Renal cortical epithelial cell (primary cell): Measurements from ENCODE around the gene BMAL1. TPM values are rescaled to one million over a fixed set of nuclear protein-coding genes. Genes with fewer than 3 reads are reported as not detected.
"Not testable (repeated sequence)": the region's sequence is repeated elsewhere in the genome, so short reads cannot be mapped to it uniquely, and the experiment has no call there.

ENCODE experiments used
- DNase-seq: peaks from one replicate; pipeline ENCODE4 v3.0.0-alpha.2; 2011; ENCODE audit warnings: low read depth
- total RNA-seq: library from RNA; depleted of rRNA; stranded (reverse); fragments of >200 nt; gene quantifications from 2 replicates; pipeline ENCODE4 v1.2.3, GENCODE V29; 2014

The BMAL1 gene
- total RNA-seq, result 17.2 and 20.7 TPM in 2 replicates

DNA sequence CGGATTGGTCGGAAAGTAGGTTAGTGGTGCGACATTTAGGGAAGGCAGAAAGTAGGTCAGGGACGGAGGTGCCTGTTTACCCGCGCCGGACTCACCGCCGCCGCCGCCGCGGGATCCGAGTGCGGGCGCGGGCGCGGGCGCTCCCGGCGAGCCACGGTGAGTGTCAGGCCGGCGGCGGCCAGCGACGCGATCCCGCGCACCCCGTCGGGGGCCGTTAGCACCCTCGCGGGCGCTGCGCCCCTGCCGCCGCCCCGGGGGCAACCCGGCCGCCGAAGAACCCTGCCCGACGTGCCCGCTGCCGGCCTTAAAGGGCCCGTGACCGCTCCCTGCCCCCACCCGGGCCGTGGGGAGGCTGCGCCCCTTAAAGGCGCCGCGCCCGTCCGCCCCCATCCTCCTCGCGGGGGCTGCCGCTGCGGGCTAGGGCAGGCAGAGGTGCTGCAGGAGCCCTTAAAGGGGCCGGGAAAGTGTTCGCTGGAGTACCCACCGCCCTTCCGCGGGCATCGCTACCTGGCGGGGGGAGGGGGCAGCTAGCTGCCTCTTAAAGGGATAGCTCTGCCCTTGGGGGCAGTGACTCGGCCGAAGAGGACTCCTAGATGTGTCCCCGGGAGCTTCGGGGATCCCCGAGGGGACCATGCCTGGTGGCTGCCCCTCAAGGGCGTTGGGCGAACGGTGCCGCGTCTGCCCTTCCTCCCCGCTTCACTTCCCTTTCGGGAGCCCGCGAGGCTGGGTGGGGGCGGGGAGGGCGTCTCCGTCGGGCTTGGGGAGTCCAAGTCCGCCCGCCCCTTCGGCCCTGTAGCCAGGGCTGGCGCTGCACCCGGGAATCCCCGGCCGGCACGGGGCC lies at the start of gene BMAL1:
TSS of gene BMAL1 (plus strand) at position 23 of the 841 bp plus-strand sequence. CDS start 76,519 bp downstream, outside the sequence.
- no peak for DNase-seq

DNA sequence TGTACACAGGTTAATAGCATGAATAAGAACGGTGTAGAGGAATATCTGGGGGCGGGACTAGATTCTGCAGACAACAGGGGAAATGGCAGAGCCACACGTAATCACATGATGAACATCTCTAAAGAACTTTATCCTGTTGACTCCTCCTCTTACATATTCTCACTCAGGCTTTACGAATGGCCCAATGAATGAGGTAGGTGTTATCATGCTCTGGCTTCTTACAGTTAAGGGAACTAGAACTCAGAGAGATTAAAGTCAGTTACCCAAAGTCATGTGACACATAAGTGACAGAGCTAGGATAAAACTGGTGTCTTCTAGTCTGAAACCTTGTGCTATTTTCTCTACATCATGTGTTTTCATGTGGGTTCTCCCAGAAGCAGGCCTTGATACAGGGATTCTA lies 49.0 kb upstream of the BMAL1 start:
- no peak for DNase-seq

DNA sequence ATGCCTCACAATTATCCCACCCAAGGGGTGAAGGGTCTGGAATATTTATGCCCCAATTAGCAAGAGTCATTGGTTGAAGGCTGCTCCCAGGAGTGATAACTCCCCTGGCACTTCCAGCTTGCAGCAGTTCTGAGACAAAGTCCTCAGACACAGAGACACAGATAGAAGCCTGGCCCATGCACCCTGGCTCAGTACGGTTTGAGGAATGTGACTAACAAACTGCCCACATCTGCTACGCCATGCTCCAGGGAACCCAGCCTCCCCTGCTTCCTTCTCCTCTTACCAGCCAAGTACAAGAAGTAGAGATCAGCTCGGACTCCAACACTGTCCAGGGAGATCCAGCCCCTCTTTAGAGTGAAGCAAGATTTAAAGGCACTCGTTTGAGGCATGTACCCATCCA lies 48.5 kb upstream of the BMAL1 start:
- no peak for DNase-seq

DNA sequence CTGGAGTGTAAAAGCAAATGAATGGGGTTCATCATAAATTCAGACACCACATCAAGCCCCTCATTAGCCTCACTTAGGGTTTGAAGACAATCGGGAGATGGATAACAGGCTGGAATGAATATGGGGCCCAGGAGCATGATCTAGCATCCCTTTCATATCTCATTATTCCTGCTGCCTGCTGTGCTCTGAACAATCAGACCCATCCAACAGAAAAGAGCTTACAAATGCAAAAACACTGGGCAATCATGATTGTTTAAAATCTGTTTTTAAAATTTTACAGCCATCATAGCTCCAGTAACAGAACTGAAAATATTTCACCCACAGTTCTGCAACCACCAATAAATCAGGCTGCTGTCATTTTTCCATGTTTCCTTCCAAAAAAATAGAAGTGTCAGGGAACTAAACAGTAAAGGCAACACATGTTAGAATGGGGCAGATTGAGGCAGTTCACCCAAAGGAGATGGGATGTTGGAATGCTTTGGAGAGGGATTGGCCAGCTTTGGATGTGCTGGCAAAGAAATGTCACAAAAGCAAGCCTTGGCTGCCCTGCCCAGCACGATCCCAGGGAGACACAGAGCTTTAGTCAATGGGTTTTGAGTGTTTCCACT lies 47.8 kb upstream of the BMAL1 start:
- DNase-seq, result no peak

DNA sequence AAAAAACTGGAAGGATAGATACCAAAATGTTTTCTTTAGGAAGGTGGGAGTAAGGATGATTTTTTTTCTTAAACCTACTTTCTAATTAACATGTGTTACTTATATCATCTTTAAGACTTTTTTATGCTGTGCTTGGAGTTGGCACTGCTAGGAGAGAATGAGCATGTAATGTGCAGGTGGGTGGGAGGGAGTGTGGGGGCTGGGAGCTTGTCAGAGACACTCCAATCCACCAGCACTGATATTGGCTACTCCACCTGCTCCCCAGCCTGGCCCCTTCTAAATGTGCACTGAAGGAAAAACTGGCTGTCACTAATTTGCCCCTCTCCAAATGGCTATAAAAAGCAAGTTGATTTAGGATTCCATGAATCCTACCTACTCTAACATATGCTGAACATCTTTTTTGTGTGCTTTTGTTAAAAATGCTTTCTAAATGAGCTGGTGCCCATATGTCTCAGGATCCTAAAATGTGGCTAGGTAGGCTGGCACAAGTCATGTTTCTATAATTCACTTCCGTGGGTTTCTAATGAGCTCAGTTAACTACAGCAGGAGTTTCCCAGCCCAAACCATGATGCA lies 44.3 kb upstream of the BMAL1 start:
- DNase-seq, result no peak

DNA sequence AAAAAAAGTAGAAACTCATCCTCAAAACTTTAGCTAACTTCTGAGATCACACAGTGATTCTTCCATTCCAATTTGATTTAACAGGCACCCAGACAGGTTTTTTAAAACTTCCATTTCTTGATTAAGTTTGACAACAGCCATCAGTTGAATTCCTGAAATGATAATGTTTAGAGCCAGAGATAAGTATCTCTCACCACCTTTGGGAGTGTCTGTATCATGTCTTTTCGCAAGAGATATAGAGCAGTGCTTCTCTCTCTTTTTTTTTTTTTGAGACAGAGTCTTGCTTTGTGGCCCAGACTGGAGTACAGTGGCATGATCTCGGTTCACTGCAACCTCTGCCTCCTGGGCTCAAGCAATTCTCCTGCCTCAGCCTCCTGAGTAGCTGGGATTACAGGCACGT lies 41.7 kb upstream of the BMAL1 start:
- no peak for DNase-seq

DNA sequence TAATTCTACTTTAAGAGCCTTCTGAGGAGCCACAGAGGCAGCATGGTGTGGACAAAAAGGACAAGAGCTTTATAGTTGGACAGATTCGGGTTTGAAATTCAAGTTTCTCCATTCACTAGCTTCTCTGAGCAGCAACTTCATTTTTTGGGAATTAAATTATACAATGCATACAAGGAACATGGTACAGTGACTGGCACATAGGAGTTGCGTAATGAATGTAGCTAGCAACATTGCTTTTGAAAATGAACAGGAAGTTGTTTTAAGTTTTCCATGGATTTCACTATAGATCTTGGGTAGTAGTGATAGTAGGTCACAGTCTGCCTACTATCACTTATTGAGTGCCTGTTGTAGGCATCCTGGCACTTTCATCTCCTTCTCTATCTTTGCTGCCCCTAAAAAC lies 41.0 kb upstream of the BMAL1 start:
- DNase-seq, result no peak

DNA sequence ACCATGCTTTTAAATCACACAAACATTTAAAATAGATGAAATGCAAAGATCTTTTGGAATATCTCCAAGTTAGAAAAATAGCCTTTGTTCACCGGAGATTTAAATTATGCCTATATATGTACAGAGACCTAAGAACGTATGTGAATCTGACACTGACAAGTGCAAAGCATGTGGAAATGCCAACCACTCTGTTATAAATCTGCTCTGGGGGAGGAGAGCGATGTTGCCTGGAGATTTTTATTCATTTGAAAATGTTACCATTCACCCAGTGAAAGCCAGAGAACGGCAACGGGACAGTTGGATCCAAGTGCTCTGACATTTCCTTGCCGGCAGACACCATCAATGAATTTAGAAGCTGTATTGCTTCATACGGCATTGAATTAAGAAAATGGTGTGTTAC lies 39.8 kb upstream of the BMAL1 start:
- no peak for DNase-seq

DNA sequence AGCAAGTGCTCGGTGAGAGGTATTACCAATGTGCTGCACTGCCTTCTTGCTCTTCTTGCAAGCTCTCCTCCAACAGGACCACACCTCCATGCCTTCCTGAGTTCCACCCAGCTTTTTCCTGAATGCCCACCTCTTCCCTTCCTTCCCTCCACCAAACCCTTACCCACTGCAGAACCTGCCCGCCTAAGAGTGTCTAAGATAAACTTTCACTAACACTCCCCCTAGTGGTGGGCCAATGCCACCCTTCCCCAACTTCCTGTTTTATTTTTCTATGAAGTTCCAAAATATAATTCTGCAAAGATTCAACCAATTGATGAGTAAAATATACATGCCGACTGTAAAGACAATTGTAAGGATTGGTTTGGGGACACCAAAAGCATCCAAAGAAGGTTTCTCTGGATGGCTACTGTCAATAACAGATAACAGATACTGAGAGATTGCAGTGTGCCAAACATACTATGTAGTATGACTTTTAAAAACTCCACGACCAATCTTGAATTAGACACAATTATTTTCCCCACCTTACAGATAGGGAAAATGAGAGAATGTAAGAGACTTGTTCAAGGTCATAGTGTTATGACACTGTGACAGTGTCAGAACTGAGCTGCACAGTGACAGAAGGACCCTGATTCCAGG lies 38.6 kb upstream of the BMAL1 start:
- DNase-seq, result peak; percentile 29

DNA sequence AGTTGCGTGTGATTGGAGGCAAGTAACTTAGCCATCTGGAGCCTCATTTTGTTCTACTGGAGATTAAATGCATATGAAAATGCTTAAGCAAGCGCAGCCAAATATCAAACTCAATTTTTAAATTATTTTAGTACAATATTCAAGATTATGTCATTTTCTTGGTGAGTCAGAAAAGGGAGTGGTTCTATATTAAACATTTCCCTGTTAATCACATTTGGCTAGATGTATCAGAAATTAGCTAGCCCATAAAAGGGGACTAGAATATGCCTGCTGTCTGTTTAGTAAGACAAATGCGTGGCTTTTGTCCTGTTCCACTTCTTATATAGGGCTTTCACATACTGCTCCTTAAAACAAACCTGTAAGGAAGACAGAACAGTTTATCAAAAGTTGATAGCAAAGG lies 35.0 kb upstream of the BMAL1 start:
- no peak for DNase-seq

DNA sequence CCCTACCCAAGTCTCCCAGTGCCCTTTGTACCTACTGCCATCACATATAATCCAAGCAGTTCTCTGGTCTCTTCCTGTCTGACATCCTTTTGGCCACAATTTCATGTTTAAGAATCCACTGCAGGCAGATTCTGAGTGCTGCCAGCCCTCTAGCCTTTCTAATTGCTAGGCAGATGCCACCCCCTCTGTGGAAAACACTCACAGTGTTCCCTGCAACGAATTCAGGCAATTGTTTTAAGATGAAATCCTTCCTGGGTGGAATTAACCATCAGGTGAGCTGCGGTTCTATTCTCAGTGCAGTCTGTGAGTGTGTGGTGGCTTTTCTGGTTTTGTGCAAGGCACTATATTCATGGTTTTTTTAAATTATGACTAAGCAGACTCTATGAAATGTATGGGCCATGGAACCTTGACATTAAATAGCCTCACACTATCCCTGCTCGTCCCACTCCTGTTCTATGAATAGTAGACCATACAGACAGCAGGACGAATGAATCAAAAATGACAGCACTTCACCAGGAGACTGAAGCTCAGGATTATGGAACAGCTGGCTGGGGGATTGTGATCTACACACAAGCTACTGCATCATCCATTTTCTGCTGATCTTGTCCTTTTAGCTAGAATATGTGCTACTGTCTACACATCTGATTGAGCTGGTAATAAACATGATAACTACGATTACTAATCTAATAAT lies 29.8 kb upstream of the BMAL1 start:
- DNase-seq, result no peak

DNA sequence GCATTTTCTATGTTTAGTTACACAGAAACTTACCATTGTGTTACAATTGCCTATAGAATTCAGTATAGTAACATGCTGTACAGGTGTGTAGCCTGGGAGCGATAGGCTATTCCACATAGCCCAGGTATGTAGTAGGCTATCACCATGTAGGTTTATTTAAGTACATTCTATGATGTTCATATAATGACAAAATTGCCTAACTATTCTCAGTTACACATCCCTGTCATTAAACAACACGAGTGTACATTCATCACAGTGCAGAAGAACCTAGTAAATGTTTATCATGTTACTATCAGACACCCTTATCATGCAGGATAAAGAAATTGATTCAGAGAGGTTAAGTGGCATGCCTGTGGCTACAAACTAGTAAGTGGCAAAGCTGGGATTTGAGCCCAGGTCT lies 28.4 kb upstream of the BMAL1 start:
- DNase-seq, result no peak

DNA sequence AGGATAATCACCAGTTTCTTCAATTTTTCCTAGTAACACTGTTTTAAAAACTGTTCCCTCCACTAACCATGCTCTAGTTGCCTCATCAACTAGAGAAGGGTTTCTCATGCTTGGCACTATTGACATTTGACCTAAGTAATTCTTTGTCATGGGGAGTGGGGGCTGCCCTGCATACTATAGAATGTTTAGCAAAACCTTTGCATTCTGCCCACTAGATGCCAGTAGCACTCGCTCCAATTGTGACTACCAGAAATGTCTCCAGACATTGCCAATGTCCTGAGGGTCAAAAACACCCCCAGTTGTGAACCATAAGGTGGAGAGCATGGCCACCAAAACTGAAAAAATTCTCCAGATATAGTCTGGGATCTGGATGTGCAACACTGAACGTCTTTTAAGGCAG lies 27.6 kb upstream of the BMAL1 start:
- no peak for DNase-seq

DNA sequence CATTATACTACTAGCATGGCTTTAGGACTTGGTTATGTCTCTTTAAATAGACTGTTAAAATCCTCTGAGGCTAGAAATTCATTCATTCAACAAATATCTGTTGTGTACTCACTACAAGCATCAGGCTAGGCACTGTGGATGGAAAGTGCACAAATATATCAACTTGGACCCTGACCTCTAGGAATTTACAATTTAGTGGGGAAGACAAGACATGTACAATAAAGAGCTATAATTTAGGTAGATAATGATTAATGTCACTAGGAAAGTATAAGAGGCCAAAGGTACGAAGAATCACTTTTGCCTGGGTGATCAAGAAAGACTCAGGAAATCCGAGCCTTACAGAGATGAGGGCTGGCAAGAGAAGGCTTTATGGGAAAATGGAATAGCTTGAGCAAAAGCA lies 25.6 kb upstream of the BMAL1 start:
- DNase-seq, result no peak

DNA sequence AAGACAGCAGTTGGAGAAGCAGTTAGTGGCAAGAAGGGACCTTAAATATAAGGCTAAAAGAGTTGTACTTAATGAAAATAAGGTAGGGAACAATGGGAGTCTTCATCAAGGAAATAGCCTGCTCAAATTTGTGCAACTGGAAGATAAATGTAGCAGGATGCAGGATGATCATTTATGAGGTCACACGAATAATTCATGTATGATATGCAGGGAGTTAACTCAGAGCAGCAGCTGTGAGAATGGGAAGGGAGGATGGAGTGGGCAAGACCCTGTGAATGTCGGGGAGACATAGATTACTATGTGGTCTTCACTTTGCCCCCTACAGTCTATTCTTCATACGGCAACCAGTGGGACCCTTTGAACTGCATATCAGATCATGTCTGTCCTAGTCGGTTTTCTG lies 25.2 kb upstream of the BMAL1 start:
- DNase-seq, result no peak

DNA sequence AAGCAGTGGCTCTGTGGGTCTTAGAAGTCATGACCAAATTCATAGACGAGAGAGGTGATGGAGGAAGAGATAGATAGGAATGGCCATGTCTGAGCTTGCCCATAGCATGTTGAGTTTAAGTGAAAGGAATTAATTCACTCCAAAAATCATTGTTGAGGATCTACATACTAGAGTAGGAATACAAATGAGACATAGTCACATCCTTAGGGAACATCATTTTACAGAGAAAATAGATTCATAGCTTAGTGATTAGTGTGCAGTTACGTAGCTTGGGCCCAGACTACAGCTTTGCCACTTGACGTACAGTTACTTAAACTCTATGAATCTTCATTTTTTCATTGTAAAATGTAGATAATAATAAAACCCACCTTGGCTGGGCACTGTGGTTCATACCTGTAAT lies 21.4 kb upstream of the BMAL1 start:
- DNase-seq, result no peak

DNA sequence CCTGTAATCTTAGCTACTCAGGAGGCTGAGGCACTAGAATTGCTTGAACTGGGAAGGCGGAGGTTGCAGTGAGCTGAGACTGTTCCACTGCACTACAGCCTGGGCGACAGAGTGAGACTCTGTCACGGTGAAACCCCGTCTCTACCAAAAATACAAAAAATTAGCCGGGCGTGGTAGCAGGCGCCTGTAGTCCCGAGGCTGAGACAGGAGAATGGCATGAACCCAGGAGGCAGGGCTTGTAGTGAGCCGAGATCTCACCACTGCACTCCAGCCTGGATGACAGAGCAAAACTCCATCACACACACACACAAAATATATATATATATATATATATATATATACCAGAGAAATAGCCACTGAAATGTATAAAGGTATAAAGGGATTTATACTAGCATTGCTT lies 19.5 kb upstream of the BMAL1 start:
- not testable (repeated sequence) for DNase-seq

DNA sequence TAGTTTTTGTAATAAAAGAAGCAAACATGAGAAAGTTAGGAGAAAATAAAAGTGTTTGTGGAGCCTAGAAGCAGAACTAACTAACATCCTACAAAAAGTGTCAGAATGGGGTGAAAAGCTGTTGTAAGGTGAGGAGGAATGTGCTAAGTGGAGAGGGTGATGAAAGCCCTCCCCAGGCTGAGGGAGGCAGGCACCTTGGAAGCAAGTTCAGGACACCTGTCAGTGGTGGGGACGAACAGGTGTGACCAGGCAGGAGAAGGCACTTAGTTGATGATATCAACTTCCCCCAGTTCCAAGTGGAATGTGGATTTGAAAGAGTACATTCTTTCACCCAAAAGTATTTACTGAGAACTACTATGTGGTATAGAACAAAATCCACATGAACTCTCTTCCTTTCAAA lies 18.7 kb upstream of the BMAL1 start:
- DNase-seq, result no peak

DNA sequence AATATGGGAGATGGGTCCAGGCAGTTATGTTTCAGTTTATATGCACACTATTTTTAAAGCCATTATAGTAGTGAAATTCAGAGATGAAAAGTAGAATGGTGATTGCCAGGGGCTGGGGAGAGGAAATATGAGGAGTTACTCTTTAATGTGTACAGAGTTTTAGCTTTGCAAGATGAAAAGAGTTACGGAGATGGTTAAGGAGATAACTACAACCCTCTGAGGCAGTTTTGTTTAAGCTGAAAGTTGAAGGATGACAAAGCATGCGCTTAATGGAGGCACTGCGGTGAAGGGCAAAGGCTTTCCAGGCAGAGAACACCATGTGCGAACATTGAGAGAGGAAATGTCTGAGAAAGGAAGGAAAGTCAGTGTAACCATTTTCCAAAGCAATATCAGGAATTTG lies 18.2 kb upstream of the BMAL1 start:
- DNase-seq, result no peak

DNA sequence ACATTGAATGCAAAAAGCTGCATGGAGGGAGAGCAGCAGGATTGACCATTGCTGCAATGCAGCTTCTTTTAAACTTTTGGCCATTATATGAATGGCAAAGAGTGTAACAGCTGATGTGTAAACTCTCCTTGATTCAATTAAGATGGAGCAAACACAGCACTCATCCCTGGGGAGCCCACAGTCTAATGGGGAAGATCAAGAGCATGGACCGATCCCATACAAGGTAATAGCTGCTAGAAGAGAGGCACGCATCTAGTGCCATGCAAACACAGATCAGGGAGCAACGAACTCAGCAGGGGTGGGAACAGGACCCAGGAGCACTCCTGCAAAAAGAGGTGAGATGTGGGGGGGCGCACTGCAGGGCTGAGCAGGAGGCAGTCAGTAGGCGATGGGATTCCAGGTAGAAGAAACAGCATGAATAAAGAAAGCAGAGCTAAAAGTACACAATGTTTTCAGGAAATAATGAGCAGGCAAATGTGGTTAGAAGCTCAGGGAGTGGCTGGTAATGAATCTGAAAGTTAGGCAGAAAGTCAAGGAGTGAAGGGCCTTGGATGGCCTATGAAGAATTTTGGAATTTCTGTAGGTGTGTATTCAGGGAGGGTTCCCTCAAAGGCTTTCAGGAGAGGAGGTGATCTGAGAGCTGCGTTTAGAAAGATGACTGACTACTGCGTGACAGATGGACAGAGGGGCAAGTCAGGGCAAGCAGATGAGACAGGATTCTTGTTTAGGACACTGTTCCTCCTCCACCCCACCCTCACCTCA lies 17.2 kb upstream of the BMAL1 start:
- DNase-seq, result peak; percentile 58

DNA sequence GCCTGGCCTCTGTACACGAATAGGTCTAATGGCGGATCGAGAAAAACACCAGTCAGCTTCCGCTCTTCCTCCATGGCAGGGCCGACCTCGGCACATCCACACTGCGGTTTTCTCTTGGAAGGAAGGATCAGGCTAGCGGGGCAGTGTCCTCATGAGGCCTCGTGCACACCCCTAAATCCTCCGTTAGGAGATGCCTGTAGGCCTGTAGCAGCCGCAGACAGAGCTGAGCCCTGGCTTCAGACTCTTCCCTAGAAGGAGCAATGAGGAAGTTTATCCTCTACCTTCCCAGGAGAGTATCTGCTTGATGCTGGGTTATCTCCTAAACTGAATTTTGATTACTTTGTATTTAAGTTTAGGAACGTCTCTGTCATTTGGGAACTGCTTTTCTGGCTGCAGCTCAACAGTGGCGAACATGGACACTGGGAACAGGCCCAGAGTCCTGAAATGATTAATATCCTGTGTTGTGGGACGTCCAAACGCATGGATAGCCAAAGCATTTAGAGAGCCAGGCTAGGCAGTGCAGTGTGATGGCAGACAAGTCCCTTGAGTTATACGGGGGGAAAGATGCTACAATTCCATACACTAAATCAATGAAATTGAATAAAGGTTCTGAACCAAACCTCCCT lies 16.5 kb upstream of the BMAL1 start:
- DNase-seq, result peak; percentile 36
